OCI-LY3 (cell line): ENCODE measurements around the gene HEXIM1.

Source experiments
- EZH2phosphoT487 ChIP-seq: fragments of 200-600 bp; shearing (Covaris generic); IDR thresholded peaks from 2 replicates; pipeline ENCODE4 v1.6.1; 2018; ENCODE audit warnings: antibody characterized with exemption, mixed run types, low read depth
- TF ChIP-seq, protein P1 (sequence below): fragments of 200-600, 300-600 bp; sonication (generic); IDR thresholded peaks from 2 replicates; pipeline ENCODE4 v1.5.1; 2014; ENCODE audit warnings: antibody characterized with exemption, low read length, low read depth

DNA sequence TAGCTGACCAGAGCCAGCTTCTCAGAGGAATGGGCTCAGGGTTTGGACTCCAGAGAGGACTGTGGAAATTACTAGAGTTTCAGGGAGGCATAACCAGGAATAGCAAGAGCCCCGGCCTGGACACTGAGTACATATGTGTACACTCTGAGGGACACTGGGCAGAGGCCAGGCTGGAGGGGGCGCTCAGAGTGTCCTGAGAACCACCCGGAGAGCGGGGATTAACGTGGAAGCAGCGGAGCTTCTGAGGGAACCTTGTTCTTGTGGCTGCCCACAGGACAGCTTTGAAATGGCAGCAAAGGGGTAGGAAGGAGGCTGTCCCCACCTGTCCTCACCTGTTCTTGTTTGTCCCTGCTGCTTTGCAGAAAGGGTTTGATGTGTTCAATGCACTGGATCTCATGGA is 43.8 kb upstream of the HEXIM1 start:
- TF ChIP-seq, protein P1, sequence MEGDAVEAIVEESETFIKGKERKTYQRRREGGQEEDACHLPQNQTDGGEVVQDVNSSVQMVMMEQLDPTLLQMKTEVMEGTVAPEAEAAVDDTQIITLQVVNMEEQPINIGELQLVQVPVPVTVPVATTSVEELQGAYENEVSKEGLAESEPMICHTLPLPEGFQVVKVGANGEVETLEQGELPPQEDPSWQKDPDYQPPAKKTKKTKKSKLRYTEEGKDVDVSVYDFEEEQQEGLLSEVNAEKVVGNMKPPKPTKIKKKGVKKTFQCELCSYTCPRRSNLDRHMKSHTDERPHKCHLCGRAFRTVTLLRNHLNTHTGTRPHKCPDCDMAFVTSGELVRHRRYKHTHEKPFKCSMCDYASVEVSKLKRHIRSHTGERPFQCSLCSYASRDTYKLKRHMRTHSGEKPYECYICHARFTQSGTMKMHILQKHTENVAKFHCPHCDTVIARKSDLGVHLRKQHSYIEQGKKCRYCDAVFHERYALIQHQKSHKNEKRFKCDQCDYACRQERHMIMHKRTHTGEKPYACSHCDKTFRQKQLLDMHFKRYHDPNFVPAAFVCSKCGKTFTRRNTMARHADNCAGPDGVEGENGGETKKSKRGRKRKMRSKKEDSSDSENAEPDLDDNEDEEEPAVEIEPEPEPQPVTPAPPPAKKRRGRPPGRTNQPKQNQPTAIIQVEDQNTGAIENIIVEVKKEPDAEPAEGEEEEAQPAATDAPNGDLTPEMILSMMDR = no peak
- TF ChIP-seq EZH2phosphoT487 = no peak
